ENCODE data around the gene CGGBP1. TPM values are rescaled to one million over a fixed set of nuclear protein-coding genes. Genes with fewer than 3 reads are reported as not detected.

The CGGBP1 gene
- total RNA-seq, 1 donor from 2014 or later: 67.8 TPM

DNA sequence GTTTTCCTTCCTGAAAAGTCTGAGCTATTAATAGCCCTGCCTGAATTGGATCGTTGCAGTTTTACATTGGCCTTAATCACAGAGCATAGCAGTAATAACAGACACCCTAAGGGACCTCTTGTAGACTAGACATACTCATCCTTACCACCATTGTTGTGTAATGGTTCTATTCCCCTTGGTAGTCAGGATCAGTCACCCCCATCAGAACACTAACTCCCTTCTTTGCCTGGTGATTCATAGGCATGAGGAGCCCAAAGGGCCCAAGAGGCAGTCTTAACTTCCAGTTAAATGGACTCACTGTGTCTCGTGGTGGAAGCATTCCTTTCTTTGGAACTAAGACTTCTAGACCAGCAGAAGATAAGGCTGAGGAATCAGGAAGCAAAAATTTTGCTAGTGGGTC is 20.2 kb downstream of the CGGBP1 start:
- no peaks in the 10 kb centered on the region for H3K9me3 Mint-ChIP-seq (ENCODE audit: low read depth)
- no peaks in the 10 kb centered on the region for H3K4me1 Mint-ChIP-seq (ENCODE audit: low read depth)
- H3K4me3 Mint-ChIP-seq (ENCODE audit: unreplicated experiment): no peak overlapping the region
- peaks cover 1% of the 10 kb centered on the region for H3K27me3 Mint-ChIP-seq (ENCODE audit: low read depth)
- TF ChIP-seq, protein P1, sequence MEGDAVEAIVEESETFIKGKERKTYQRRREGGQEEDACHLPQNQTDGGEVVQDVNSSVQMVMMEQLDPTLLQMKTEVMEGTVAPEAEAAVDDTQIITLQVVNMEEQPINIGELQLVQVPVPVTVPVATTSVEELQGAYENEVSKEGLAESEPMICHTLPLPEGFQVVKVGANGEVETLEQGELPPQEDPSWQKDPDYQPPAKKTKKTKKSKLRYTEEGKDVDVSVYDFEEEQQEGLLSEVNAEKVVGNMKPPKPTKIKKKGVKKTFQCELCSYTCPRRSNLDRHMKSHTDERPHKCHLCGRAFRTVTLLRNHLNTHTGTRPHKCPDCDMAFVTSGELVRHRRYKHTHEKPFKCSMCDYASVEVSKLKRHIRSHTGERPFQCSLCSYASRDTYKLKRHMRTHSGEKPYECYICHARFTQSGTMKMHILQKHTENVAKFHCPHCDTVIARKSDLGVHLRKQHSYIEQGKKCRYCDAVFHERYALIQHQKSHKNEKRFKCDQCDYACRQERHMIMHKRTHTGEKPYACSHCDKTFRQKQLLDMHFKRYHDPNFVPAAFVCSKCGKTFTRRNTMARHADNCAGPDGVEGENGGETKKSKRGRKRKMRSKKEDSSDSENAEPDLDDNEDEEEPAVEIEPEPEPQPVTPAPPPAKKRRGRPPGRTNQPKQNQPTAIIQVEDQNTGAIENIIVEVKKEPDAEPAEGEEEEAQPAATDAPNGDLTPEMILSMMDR (IDR thresholded peaks at IDR 0.05): no peak
- DNase-seq (ENCODE audit: low spot score): no peak
- no peaks in the 10 kb centered on the region for H3K36me3 Mint-ChIP-seq (ENCODE audit: low read depth)
- no peak overlapping the region for H3K27ac Mint-ChIP-seq (ENCODE audit: unreplicated experiment)

DNA sequence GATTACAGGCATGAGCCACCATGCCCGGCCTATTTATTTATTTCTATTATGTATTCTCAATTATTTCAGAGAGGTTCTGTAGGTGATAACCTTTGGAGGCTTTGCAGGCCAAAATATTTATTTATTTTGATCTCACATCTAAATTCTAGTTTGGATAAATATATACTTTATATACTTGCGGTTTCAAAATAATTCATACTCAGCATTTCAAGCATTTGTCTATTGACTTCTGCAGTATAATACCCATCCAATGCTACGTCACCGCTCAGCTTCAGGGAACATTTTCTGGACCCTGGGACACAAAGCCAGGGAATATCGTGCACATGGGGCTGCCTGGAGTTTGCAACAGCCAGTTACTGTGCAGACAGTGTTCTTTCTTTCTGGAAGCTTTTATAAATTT is 22.6 kb downstream of the CGGBP1 start:
- DNase-seq (ENCODE audit: low spot score): no peak
- H3K9me3 Mint-ChIP-seq (ENCODE audit: low read depth): no peaks in the 10 kb centered on the region
- H3K27ac Mint-ChIP-seq (ENCODE audit: unreplicated experiment): no peak overlapping the region
- no peak overlapping the region for H3K4me3 Mint-ChIP-seq (ENCODE audit: unreplicated experiment)
- no peaks in the 10 kb centered on the region for H3K36me3 Mint-ChIP-seq (ENCODE audit: low read depth)
- TF ChIP-seq, protein P1 (IDR thresholded peaks at IDR 0.05): no peak
- peaks cover 10% of the 10 kb centered on the region for H3K4me1 Mint-ChIP-seq (ENCODE audit: low read depth)
- H3K27me3 Mint-ChIP-seq (ENCODE audit: low read depth): peaks cover 1% of the 10 kb centered on the region

DNA sequence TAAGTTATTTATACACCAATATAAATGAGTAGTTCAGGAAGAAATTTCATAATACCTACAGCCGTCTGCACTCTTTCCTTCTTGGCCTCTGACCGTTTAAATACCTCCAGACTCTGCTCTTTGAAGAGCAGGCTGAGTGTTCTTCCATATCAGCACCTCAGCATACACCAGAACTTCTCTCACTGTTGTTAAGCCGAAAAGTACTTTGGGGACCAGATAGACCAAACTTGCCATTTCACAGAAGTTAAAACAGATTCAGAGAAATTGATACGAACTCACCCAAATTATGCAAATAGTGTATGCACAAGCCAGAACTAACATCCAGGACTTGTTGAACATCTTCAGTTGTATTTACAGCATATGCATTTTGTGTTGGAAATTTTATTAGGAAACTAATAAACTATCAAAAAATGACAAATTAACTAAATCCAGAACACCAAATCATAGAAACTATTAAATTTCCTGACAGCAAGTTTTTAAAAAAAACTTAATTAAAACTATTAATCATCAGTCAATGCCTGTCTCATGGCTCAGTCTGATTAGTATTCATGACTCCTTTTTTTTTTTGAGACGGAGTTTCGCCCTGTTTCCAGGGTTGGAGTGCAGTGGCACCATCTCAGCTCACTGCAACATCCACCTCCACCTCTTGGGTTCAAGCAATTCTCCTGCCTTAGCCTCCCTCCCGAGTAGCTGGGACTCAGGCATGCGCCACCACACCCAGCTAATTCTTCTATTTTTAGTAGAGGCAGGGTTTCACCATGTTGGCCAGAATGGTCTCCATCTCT is 24.1 kb downstream of the CGGBP1 start:
- DNase-seq (ENCODE audit: low spot score): no peak
- Mint-ChIP-seq H3K27me3 (ENCODE audit: low read depth) (peaks cover 1% of the 10 kb centered on the region), H3K36me3 (ENCODE audit: low read depth) (no peaks in the 10 kb centered on the region), H3K4me1 (ENCODE audit: low read depth) (peaks cover 12% of the 10 kb centered on the region), H3K4me3 (ENCODE audit: unreplicated experiment) (no peak overlapping the region), H3K27ac (ENCODE audit: unreplicated experiment) (no peak overlapping the region), H3K9me3 (ENCODE audit: low read depth) (no peaks in the 10 kb centered on the region)
- TF ChIP-seq, protein P1 (IDR thresholded peaks at IDR 0.05): no peak

DNA sequence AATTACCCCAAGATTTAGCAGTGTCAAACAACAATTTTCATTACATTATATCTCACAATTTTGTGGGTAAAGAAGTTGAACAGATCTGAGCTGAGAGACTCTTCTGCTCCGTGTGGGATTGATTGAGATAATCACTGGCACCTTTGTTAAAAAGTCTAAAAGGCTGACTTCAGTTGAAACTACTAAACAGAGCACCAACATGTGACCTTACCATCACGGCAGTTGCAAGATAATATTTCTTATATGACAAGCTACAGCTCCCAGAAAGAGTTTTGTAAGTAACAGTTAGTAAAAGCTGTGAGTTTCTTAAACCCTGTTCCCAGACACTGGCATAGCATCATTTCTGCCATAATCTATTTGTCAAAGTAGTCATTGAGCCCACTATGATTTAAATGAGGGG is 25.0 kb downstream of the CGGBP1 start:
- Mint-ChIP-seq H3K9me3 (ENCODE audit: low read depth) (no peaks in the 10 kb centered on the region), H3K4me3 (ENCODE audit: unreplicated experiment) (no peak overlapping the region), H3K27ac (ENCODE audit: unreplicated experiment) (no peak overlapping the region), H3K4me1 (ENCODE audit: low read depth) (peaks cover 12% of the 10 kb centered on the region), H3K27me3 (ENCODE audit: low read depth) (peaks cover 1% of the 10 kb centered on the region), H3K36me3 (ENCODE audit: low read depth) (no peaks in the 10 kb centered on the region)
- no peak for DNase-seq (ENCODE audit: low spot score)
- TF ChIP-seq, protein P1 (IDR thresholded peaks at IDR 0.05): no peak

DNA sequence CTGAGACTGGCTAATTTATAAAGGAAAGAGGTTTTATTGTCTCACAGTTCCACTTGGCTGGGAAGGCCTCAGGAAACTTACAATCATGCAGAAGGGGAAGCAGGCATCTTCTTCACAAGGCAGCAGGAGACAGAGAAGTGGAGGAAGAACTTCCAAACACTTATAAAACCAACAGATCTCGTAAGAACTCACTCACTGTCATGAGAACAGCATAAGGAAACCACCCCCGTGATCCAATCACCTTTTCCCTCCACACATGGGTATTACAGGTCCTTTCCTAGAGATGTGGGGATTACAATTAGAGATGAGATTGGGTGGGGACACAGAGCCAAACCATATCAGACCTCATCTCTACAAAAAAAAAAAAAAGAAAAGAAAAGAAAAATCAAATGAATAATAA is 25.7 kb downstream of the CGGBP1 start:
- Mint-ChIP-seq H3K4me3 (ENCODE audit: unreplicated experiment) (no peak overlapping the region), H3K9me3 (ENCODE audit: low read depth) (no peaks in the 10 kb centered on the region), H3K27me3 (ENCODE audit: low read depth) (peaks cover 1% of the 10 kb centered on the region), H3K27ac (ENCODE audit: unreplicated experiment) (no peak overlapping the region), H3K4me1 (ENCODE audit: low read depth) (peaks cover 12% of the 10 kb centered on the region), H3K36me3 (ENCODE audit: low read depth) (no peaks in the 10 kb centered on the region)
- DNase-seq (ENCODE audit: low spot score): no peak
- TF ChIP-seq, protein P1 (IDR thresholded peaks at IDR 0.05): no peak
